Osteocyte (in vitro differentiated cells): Measurements from ENCODE around the gene KCNK4. TPM values are rescaled to one million over a fixed set of nuclear protein-coding genes. Genes with fewer than 3 reads are reported as not detected.

Experiments
- DNase-seq: peaks from one replicate; pipeline ENCODE4 v3.0.0; 2021; ENCODE audit warnings: mixed read lengths; ENCODE audit not compliant: unreplicated experiment; ENCODE audit errors: extremely low spot score
- H3K27ac Mint-ChIP-seq: one replicate; pipeline ENCODE4 v1.8.0; 2021; ENCODE audit warnings: mild to moderate bottlenecking, mixed read lengths; ENCODE audit not compliant: unreplicated experiment
- H3K27me3 Mint-ChIP-seq: one replicate; pipeline ENCODE4 v1.8.0; 2021; ENCODE audit warnings: mixed read lengths; ENCODE audit not compliant: unreplicated experiment
- H3K36me3 Mint-ChIP-seq: one replicate; pipeline ENCODE4 v1.8.0; 2021; ENCODE audit warnings: mixed read lengths; ENCODE audit not compliant: unreplicated experiment
- H3K4me1 Mint-ChIP-seq: one replicate; pipeline ENCODE4 v1.8.0; 2021; ENCODE audit warnings: mixed read lengths; ENCODE audit not compliant: unreplicated experiment
- H3K4me3 Mint-ChIP-seq: one replicate; pipeline ENCODE4 v1.8.0; 2021; ENCODE audit warnings: mild to moderate bottlenecking, moderate library complexity, mixed read lengths; ENCODE audit not compliant: unreplicated experiment
- H3K9me3 Mint-ChIP-seq: one replicate; pipeline ENCODE4 v1.8.0; 2021; ENCODE audit warnings: mixed read lengths; ENCODE audit not compliant: unreplicated experiment
- CTCF ChIP-seq: fragments of 200-600 bp; sonication (generic); IDR thresholded peaks from 2 replicates; pipeline ENCODE4 v1.5.0; 2021; ENCODE audit warnings: antibody characterized with exemption, mild to moderate bottlenecking, moderate library complexity
- total RNA-seq: library from RNA; stranded (reverse); gene quantifications from 2 replicates; pipeline ENCODE4 v1.2.1, GENCODE V29; 2021

KCNK4 gene
- total RNA-seq, 1 donor from 2014 or later = 0.43 TPM

GRCh38 chr11:64286801-64287159 is 4.3 kb upstream of the KCNK4 start:
- no peaks in the 10 kb centered on the region for H3K9me3 Mint-ChIP-seq
- no peak for TF ChIP-seq CTCF
- H3K27ac Mint-ChIP-seq = peak overlapping the region; percentile 6
- H3K4me1 Mint-ChIP-seq = peaks cover 29% of the 10 kb centered on the region
- peaks cover 7% of the 10 kb centered on the region for H3K36me3 Mint-ChIP-seq
- H3K27me3 Mint-ChIP-seq = peaks cover 7% of the 10 kb centered on the region
- peak overlapping the region; percentile 70 for H3K4me3 Mint-ChIP-seq
- DNase-seq = no peak

GRCh38 chr11:64287676-64288352 is 3.3 kb upstream of the KCNK4 start:
- H3K9me3 Mint-ChIP-seq = no peaks in the 10 kb centered on the region
- peaks cover 10% of the 10 kb centered on the region for H3K27me3 Mint-ChIP-seq
- TF ChIP-seq CTCF = no peak
- H3K4me1 Mint-ChIP-seq = peaks cover 29% of the 10 kb centered on the region
- no peak overlapping the region for H3K27ac Mint-ChIP-seq
- peak overlapping the region; percentile 10 for H3K4me3 Mint-ChIP-seq
- no peak for DNase-seq
- peaks cover 5% of the 10 kb centered on the region for H3K36me3 Mint-ChIP-seq

DNA sequence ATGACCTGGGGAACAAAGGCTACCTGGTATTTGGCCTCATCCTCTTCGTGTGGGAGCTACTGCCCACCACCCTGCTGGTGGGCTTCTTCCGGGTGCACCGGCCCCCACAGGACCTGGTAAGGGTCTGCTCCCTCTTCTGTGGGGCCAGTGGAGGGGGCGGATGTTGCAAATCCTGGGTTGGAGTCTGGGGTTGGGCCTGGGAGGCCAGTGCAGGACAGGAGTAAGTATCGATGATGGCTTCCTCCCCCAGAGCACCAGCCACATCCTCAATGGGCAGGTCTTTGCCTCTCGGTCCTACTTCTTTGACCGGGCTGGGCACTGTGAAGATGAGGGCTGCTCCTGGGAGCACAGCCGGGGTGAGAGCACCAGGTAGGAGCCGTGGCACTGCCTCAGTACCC is 2.8 kb upstream of the KCNK4 start:
- H3K36me3 Mint-ChIP-seq = peaks cover 1% of the 10 kb centered on the region
- peaks cover 15% of the 10 kb centered on the region for H3K27me3 Mint-ChIP-seq
- H3K4me3 Mint-ChIP-seq = no peak overlapping the region
- peaks cover 24% of the 10 kb centered on the region for H3K4me1 Mint-ChIP-seq
- no peak for TF ChIP-seq CTCF
- DNase-seq = no peak
- no peak overlapping the region for H3K27ac Mint-ChIP-seq
- H3K9me3 Mint-ChIP-seq = no peaks in the 10 kb centered on the region

- no peak for DNase-seq
- Mint-ChIP-seq H3K27me3 (peaks cover 16% of the 10 kb centered on the region), H3K4me1 (peaks cover 23% of the 10 kb centered on the region), H3K27ac (no peak overlapping the region), H3K9me3 (no peaks in the 10 kb centered on the region), H3K36me3 (peaks cover 1% of the 10 kb centered on the region), H3K4me3 (no peak overlapping the region)
- no peak for TF ChIP-seq CTCF
These were observed 2.0 kb upstream of the KCNK4 start for GRCh38 chr11:64289002-64289564.

DNA sequence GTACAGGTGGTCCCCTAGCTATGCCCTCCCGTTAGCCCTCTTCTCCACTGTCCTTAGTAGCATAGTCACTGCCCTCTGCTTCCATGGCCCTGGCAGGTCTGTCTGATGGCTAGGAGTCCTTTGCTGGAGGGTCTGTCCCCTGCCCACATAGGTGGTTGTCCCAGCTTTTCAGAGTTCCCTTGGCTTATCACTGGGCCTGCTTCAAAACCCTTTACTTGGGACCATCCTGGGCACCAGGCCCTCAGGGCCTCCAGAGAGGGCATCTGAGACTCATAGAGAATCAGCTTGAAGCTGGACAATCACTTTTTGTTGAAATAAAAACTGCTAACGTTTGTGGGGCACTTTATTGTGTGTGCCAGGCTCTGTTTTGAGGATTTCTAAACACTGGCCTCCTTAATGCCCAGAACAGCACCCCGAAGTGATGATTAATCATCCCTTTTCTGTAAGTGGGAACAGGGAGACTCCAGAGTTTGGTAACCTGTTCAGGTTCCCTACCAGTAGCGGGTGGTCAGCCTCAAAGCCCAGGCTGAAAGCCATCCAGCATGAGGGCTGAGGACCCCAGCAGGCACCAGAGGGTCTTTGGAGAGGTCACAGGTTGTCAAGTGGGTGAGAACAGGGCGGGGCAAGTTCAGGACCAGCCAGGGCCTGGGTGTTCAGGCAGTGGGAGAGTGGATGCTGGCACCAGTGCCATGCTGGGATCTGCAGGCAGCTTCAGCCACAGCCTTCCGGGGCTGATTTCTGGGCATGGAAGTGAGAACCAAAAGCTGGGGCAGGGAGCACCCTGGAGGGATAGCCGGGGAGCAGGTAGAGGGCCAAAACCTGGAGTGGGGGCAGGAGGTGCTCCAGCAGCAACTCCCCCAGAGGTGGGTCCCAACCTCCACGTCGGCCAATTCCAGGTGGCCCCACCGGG is 495 bp upstream of the KCNK4 start:
- peaks cover 33% of the 10 kb centered on the region for H3K4me1 Mint-ChIP-seq
- H3K9me3 Mint-ChIP-seq = no peaks in the 10 kb centered on the region
- no peak overlapping the region for H3K27ac Mint-ChIP-seq
- no peak for DNase-seq
- H3K4me3 Mint-ChIP-seq = peak overlapping the region; percentile 70
- peaks cover 22% of the 10 kb centered on the region for H3K27me3 Mint-ChIP-seq
- TF ChIP-seq CTCF = no peak
- peaks cover 1% of the 10 kb centered on the region for H3K36me3 Mint-ChIP-seq
